ENCODE measurements around the gene PBX1.

- TF ChIP-seq CTCF (IDR thresholded peaks at IDR 0.05; ENCODE audit: extremely low read depth in 1 of 2, insufficient read depth in 1 of 2, low read depth in 1 of 2, low read length in 2 of 2): no peak
- TF ChIP-seq JUN (IDR thresholded peaks at IDR 0.05; ENCODE audit: borderline replicate concordance, insufficient read depth, insufficient read length, low read depth): no peak
- TF ChIP-seq EZH2 (IDR thresholded peaks at IDR 0.05; ENCODE audit: borderline replicate concordance, low read depth, low read length, severe bottlenecking): no peak
- TF ChIP-seq POLR2A (IDR thresholded peaks at IDR 0.05; ENCODE audit: low read depth, low read length): no peak
- no peak for TF ChIP-seq FOS (IDR thresholded peaks at IDR 0.05; ENCODE audit: borderline replicate concordance, insufficient read depth, low read length)
Observed at GRCh38 chr1:164759979-164760469, 201.0 kb downstream of the PBX1 start.
